CD4-positive, alpha-beta T cell (primary cell): Measurements from ENCODE around the gene CMIP. TPM values are rescaled to one million over a fixed set of nuclear protein-coding genes. Genes with fewer than 3 reads are reported as not detected.
A peak's percentile ranks its signal among the peaks of the same experiment; 100 is the strongest.

Experiments
- ATAC-seq: fragments of 200-7000 bp; cut with Tn5 transposase; one replicate; pipeline ENCODE4 v1.10.0; 2022; ENCODE audit warnings: mild to moderate bottlenecking; ENCODE audit not compliant: poor library complexity
- CTCF ChIA-PET: fragments of 350-600 bp; sonication (Branson Sonifier 250); formaldehyde crosslinking; loops from one replicate; lab custom pipeline; 2021; ENCODE audit warnings: antibody characterized with exemption, inconsistent platforms; lab: Charles Lee
- POLR2A ChIA-PET: fragments of 350-600 bp; sonication (Branson Sonifier 250); formaldehyde crosslinking; loops from one replicate; lab custom pipeline; 2021; ENCODE audit warnings: antibody characterized with exemption, inconsistent platforms; lab: Charles Lee
- DNase-seq, 14 experiments: peaks; one replicate each; pipeline ENCODE4 v3.0.0-alpha.2; 2013 to 2020; ENCODE audit warnings: mixed read lengths in 2 of 14
- H3K27ac ChIP-seq, 2 donors: one replicate each; pipeline versions ENCODE4 v1.5.1 to v1.7.0; 2013; ENCODE audit warnings: low read length in 2 of 2, low read depth in 1 of 2, mild to moderate bottlenecking in 1 of 2
- H3K27me3 ChIP-seq, 2 experiments: 1 replicate in 1 of 2; 2 replicates in 1 of 2; pipeline versions ENCODE4 v1.6.1 to v1.7.0; 2013; ENCODE audit warnings: low read length in 2 of 2, control low read depth in 1 of 2, mild to moderate bottlenecking in 1 of 2, moderate library complexity in 1 of 2; ENCODE audit not compliant: insufficient read depth in 2 of 2, control insufficient read depth in 1 of 2
- H3K36me3 ChIP-seq: one replicate; pipeline ENCODE4 v1.6.1; 2013; ENCODE audit warnings: low read length, control low read depth; ENCODE audit not compliant: insufficient read depth
- H3K4me1 ChIP-seq: one replicate; pipeline ENCODE4 v1.6.1; 2013; ENCODE audit warnings: low read length, control low read depth; ENCODE audit not compliant: insufficient read depth
- H3K4me3 ChIP-seq: one replicate; pipeline ENCODE4 v1.5.1; 2013; ENCODE audit warnings: mild to moderate bottlenecking, low read length, moderate library complexity
- H3K9me3 ChIP-seq, 2 experiments: 1 replicate in 1 of 2; 2 replicates in 1 of 2; pipeline versions ENCODE4 v1.6.1 to v1.7.0; 2013; ENCODE audit warnings: low read length in 2 of 2, mild to moderate bottlenecking in 2 of 2, control low read depth in 1 of 2, moderate library complexity in 1 of 2; ENCODE audit not compliant: control insufficient read depth in 1 of 2, insufficient read depth in 1 of 2
- H3K27ac Mint-ChIP-seq: one replicate; pipeline ENCODE4 v1.8.0; 2020; ENCODE audit warnings: mixed read lengths
- H3K27me3 Mint-ChIP-seq: one replicate; pipeline ENCODE4 v1.8.0; 2021; ENCODE audit warnings: mixed read lengths
- H3K36me3 Mint-ChIP-seq: one replicate; pipeline ENCODE4 v1.8.0; 2021; ENCODE audit warnings: low read depth, mixed read lengths
- H3K4me1 Mint-ChIP-seq: one replicate; pipeline ENCODE4 v1.8.0; 2021; ENCODE audit warnings: low read depth, mixed read lengths
- H3K4me3 Mint-ChIP-seq: one replicate; pipeline ENCODE4 v1.8.0; 2020; ENCODE audit warnings: mild to moderate bottlenecking, mixed read lengths
- H3K9me3 Mint-ChIP-seq: one replicate; pipeline ENCODE4 v1.8.0; 2020; ENCODE audit warnings: mixed read lengths
- intact Hi-C, 2 experiments: fragments of 100-400 bp; cut with DNase I in 1 of 2; cut with micrococcal nuclease in 1 of 2; formaldehyde crosslinking; loops; one replicate each; pipeline versions ENCODE4 v1.15.1 to v1.9.0; 2023 to 2025; cut with DNase I, micrococcal nuclease
- total RNA-seq, 174 experiments: library from RNA in 2 of 174; stranded (reverse) in 2 of 174; gene quantifications; one replicate each; pipeline ENCODE4 v1.2.3 and lab custom pipeline; 2021 to 2026
- TF ChIP-seq, protein P1 (sequence below): fragments of 200-600 bp; IDR thresholded peaks from one replicate; pipeline ENCODE4 v1.8.0; 2022; ENCODE audit warnings: antibody characterized with exemption, mild to moderate bottlenecking

CMIP gene
- total RNA-seq, 2 experiments from 2014 or later = 33.5 to 35.3 TPM

DNA sequence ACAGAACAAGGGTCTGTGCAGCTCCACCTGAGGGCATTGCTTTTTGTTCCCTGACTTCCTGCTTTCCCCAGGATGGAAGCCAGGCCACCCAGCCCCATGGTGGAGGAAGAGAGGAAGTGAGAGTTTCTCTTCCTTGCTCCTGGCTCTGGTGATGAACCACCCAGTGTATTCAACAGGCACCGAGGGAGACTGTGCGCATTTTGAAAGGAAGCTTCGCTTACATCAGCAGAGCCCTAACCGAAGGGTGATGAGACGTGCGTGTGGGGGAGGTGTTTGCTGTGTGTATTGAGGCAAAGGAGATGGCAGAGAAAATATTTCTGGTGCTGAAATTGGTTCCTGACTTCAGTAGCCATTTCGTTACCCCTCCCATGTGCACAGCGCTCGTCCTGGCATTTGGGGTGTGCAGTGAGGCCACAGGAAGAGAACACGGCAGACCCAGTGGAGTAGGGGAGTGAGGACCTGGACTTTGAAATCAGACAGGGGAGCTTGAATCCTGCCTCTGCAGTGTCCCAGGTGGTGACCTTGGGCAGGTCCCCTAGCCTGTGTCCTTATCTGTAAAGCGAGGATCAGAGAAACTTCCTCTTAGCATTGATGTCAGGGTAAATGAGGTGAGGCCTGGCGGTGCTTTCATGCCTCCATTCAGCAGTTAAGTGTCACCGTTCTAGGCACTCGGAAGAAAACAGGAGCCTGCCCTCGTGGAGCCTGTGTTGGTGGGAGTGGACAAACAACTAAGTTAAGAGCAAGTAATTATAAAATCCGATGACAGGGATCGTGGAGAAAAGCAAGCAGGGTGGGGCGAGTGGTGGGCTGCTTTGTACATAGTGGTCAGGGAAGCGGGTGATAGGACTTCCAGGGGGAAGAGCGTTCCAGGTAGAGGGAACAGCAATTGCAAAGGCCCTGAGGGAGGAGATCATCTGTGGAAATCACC, 7.4 kb downstream of the CMIP start:
- TF ChIP-seq, protein P1, sequence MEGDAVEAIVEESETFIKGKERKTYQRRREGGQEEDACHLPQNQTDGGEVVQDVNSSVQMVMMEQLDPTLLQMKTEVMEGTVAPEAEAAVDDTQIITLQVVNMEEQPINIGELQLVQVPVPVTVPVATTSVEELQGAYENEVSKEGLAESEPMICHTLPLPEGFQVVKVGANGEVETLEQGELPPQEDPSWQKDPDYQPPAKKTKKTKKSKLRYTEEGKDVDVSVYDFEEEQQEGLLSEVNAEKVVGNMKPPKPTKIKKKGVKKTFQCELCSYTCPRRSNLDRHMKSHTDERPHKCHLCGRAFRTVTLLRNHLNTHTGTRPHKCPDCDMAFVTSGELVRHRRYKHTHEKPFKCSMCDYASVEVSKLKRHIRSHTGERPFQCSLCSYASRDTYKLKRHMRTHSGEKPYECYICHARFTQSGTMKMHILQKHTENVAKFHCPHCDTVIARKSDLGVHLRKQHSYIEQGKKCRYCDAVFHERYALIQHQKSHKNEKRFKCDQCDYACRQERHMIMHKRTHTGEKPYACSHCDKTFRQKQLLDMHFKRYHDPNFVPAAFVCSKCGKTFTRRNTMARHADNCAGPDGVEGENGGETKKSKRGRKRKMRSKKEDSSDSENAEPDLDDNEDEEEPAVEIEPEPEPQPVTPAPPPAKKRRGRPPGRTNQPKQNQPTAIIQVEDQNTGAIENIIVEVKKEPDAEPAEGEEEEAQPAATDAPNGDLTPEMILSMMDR = no peak
- H3K4me3 Mint-ChIP-seq = peak overlapping the region; percentile 73
- H3K9me3 Mint-ChIP-seq = no peaks in the 10 kb centered on the region
- CTCF ChIA-PET = interaction anchor here (1.3 kb wide), 1 partner anchor 9 kb away, joined by 3 read pairs; no protein-coding TSS in a partner anchor
- no peaks in the 10 kb centered on the region for H3K9me3 ChIP-seq
- ATAC-seq (peak; percentile 93), DNase-seq (peak in 11 of 14 experiments; percentile 19 to 75 (median 43))
- POLR2A ChIA-PET = interaction anchor here (1.1 to 3.0 kb wide), 2 partner anchors 18 to 285 kb away, joined by 3 to 19 read pairs; no protein-coding TSS in a partner anchor
- H3K27ac ChIP-seq = peak overlapping the region in 1 of 2 donors; percentile 0
- H3K4me1 Mint-ChIP-seq = peaks cover 81% of the 10 kb centered on the region
- H3K27ac Mint-ChIP-seq = peak overlapping the region; percentile 93
- H3K27me3 ChIP-seq = no peaks in the 10 kb centered on the region
- H3K4me1 ChIP-seq = peaks cover 61% of the 10 kb centered on the region
- H3K36me3 Mint-ChIP-seq = peaks cover 18% of the 10 kb centered on the region
- no peak overlapping the region for H3K4me3 ChIP-seq
- no peaks in the 10 kb centered on the region for H3K36me3 ChIP-seq
- intact Hi-C loops = no loop called here
- H3K27me3 Mint-ChIP-seq = no peaks in the 10 kb centered on the region

DNA sequence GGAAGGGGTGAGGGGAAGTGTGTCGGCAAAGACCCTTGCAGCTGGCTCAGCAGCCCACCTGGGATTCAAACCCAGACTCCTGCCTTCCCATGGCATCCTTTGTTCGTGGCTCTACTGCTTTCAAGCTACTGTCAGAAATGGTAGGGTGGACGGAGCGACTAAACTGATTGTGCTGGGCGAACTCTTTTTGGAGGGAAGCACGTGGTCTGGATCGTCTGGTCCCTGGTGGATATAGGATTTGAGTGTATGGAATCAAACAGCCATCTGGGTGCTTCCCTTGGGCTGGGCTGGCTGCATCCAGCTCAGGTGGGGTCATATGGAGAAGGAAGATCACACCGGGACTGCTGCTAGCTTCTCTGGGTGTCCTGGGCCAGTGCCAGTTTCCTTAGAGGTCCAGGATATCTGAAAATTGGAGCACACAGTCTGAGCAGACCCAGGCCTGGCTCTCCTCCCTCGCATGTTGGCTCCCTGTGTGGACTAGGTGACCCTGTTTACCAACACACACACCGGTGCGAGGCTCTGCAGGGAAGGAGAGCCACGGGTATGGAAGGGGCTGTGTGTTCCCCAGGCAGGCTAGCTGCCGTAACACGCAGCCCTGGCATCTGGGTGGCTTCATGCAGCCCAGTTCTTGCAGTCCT, 8.6 kb downstream of the CMIP start:
- POLR2A ChIA-PET = interaction anchor here (1.1 to 3.0 kb wide), 2 partner anchors 17 to 284 kb away, joined by 3 to 19 read pairs; no protein-coding TSS in a partner anchor
- Mint-ChIP-seq H3K9me3 (no peaks in the 10 kb centered on the region), H3K27ac (peak overlapping the region; percentile 93), H3K36me3 (peaks cover 28% of the 10 kb centered on the region), H3K27me3 (no peaks in the 10 kb centered on the region), H3K4me3 (no peak overlapping the region), H3K4me1 (peaks cover 79% of the 10 kb centered on the region)
- no peak overlapping the region for H3K4me3 ChIP-seq
- H3K27me3 ChIP-seq = no peaks in the 10 kb centered on the region
- TF ChIP-seq, protein P1 = no peak
- H3K27ac ChIP-seq = no peak overlapping the region
- CTCF ChIA-PET = no interaction called here
- no peak for ATAC-seq
- peaks cover 4% of the 10 kb centered on the region for H3K36me3 ChIP-seq
- no peaks in the 10 kb centered on the region for H3K9me3 ChIP-seq
- peaks cover 55% of the 10 kb centered on the region for H3K4me1 ChIP-seq
- intact Hi-C loops = no loop called here
- no peak for DNase-seq

DNA sequence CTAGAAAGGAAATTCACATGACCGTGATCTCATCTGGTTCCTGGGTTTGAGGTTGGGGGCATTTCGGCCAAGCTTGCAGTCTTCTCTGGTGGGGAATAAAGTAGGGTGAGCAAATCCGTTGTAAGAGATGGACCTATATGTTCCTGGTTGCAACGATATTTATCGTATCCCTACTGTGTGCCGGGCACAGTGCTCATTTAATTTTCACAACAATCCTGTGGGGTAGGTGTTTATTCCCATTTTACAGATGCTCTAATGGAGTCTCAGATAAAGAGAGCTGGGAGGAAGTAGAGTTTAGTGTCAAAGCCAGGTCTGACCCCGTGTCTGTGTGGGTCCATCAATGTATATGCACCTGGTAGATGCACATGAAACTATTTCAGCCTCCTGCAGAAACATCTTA, 9.4 kb downstream of the CMIP start:
- ATAC-seq (no peak), DNase-seq (no peak)
- H3K9me3 ChIP-seq = no peaks in the 10 kb centered on the region
- H3K4me3 ChIP-seq = no peak overlapping the region
- no peak overlapping the region for H3K27ac ChIP-seq
- ChIA-PET POLR2A (no interaction called here), CTCF (no interaction called here)
- Mint-ChIP-seq H3K9me3 (no peaks in the 10 kb centered on the region), H3K27me3 (no peaks in the 10 kb centered on the region), H3K27ac (no peak overlapping the region), H3K4me1 (peaks cover 77% of the 10 kb centered on the region), H3K4me3 (no peak overlapping the region), H3K36me3 (peaks cover 34% of the 10 kb centered on the region)
- peaks cover 49% of the 10 kb centered on the region for H3K4me1 ChIP-seq
- intact Hi-C loops = no loop called here
- no peaks in the 10 kb centered on the region for H3K27me3 ChIP-seq
- peaks cover 4% of the 10 kb centered on the region for H3K36me3 ChIP-seq
- TF ChIP-seq, protein P1 = no peak
